GM10266 (cell line): ENCODE measurements around the gene CARD16.

Experiments
- DNase-seq: peaks from one replicate; pipeline ENCODE4 v3.0.0; 2012; ENCODE audit errors: extremely low spot score
- TF ChIP-seq, protein P1 (sequence below): IDR thresholded peaks from 2 replicates; pipeline ENCODE4 v1.5.1; 2012; ENCODE audit warnings: mild to moderate bottlenecking, low read depth; ENCODE audit not compliant: control insufficient read depth, insufficient read depth; ENCODE audit errors: missing control alignments

CARD16 gene

DNA sequence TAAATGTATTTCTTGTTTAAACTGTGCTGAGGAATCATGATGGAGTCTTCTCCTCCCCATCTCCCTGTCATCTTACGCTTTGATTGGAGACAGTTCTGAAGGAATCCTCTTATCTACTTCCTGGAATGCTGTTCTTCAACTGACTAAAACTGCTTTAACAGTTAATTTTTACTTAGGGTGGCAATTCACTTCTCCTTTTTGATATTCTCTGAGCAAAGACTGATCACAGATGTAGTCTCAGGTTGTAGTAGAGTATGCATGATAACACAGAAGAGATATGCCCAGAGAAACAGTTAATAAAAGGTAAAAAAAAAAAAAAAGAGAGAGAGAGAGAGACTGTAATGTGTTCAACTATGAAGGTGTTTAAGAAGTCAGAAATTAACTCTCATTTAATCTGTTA is 20.7 kb downstream of the CARD16 start:
- no peak for DNase-seq
- TF ChIP-seq, protein P1, sequence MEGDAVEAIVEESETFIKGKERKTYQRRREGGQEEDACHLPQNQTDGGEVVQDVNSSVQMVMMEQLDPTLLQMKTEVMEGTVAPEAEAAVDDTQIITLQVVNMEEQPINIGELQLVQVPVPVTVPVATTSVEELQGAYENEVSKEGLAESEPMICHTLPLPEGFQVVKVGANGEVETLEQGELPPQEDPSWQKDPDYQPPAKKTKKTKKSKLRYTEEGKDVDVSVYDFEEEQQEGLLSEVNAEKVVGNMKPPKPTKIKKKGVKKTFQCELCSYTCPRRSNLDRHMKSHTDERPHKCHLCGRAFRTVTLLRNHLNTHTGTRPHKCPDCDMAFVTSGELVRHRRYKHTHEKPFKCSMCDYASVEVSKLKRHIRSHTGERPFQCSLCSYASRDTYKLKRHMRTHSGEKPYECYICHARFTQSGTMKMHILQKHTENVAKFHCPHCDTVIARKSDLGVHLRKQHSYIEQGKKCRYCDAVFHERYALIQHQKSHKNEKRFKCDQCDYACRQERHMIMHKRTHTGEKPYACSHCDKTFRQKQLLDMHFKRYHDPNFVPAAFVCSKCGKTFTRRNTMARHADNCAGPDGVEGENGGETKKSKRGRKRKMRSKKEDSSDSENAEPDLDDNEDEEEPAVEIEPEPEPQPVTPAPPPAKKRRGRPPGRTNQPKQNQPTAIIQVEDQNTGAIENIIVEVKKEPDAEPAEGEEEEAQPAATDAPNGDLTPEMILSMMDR, result no peak

DNA sequence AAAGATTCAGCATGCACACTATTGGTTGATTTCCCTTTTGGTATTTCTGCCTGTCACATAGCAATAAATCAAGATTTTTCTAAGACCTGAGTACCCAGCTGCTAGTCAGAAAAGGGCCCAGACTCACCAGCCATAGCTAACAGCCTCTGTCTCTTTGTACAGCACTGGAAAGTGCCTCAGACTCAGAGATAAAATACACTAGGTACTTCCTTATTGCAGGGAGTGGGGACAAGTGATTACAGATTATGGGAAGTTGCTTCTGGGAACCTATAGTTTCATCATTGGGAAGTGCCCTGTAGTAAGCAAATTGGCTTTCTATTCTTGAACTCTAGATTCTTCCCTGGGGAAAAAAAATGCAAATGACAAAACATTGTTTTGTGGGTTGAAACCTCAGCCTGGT is 22.1 kb downstream of the CARD16 start, which contains the start of gene CASP5:
CASP5 (minus strand) TSS at position 166 of the 400 bp plus-strand sequence; CDS start at position 134, 32 bp downstream.
- no peak for DNase-seq
- TF ChIP-seq, protein P1, result no peak

DNA sequence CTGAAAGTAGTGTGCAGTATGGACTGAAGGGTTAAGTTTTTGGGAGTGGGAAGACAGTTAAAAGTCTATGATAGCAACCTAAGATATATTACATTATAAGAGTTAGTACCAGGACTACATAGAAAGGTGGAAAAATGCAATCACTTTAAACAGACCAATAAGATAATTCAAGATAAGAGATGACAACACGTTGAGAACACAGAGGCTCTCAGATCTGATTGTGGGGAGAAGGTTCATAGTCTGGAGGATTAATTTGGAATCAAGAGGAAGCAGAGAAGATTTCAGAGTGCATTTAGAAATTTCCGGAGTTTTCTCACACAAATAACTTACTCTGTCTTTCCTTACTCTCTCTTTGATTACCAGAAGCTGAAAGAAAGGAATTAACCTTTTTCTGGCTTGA is 22.6 kb downstream of the CARD16 start:
- TF ChIP-seq, protein P1, result no peak
- DNase-seq, result no peak

DNA sequence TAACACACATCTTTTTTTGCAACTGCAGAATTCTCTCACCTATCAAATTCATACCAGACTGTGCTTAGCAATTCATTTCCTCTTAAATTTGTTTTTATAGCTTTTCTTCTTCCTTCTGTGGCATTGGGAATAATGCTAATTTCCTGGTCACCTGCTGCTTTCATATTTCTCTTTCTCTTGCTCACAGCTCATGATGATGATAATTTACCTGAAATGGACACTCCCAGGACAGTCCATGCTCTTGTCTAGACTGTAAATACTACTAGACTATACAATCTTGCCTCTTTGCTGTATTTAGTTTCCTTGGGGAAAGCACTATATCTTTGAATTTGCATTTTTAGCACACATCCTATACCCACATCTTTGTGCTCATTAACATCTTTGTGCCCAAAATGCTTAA is 37.7 kb downstream of the CARD16 start:
- DNase-seq, result no peak
- TF ChIP-seq, protein P1, result no peak

DNA sequence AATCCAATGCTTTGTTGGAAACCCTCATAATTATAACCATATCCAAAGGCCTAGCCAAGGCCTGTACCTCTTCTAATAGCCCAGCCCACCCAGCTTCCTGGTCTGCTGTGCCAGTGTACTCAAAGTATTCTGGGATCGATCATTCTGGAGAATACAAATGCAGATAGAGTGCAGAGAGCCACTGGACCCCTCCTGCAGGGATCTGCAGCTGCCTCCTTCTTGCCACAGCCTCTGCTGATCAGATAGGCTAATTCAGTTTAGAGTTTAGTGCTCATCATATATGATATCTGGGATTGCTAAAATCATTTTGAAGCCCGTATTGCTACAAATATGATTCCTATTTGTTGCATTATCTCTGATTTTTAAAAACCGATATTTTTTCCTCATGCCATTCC is 39.7 kb downstream of the CARD16 start:
- DNase-seq, result no peak
- TF ChIP-seq, protein P1, result no peak

DNA sequence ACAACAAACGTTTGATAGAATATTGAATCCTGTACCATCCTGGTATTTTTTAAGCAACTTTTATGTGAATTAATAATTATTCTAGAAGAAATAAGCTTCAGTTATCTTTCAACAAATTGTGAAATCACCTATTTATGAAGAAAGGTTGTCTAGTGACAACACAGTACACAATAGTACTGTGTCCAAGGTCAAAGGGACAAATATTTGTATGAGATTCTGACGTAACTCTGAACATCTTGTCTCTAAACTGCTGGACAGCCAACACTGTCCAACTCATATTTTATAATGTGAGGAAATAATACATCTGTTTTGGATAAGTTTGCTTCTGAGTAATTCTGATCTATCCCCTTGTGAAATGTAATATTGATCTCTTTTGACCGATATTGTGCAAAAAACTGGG is 41.1 kb downstream of the CARD16 start:
- TF ChIP-seq, protein P1, result no peak
- no peak for DNase-seq

DNA sequence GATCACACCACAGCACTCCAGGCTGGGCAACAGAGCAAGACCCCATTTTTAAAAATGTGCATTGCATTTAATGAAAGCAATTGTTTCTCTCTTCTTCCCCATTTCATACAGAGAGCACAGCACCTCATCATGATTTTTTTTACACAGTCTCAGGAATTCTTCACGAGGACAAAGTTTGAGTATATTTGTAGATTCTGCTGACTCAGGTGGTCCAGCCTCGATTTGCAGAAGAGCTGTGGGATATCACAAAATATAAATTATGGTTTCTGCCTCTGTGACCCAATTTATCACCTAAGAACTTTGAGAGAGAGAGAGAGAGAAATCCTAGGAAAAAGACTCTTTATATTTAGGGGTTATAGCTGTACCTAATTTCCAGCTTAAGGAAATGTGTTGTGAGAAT is 42.0 kb downstream of the CARD16 start:
- DNase-seq, result no peak
- TF ChIP-seq, protein P1, result no peak

DNA sequence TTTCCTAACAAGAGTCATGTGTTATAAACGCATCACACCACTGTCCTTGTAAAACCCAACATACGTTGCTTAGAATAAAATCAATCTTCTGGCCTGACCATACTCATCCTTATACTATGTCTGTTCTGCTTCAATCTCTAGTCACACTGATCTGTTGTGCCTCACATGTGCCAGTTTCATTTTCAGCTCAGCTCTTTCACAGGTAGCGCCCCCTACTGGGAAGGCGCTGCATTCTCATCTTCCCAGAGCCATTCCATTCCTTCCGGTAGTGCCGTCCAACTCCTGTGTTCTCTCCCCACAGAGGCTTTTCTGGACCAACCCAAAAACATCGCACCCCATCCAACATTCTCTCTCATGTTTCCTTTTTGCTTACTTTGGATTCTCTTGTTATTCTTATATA is 44.3 kb downstream of the CARD16 start:
- DNase-seq, result peak; percentile 25
- TF ChIP-seq, protein P1, result peak; percentile 81
